Measurements from ENCODE around the gene OR10W1.

OR10W1 gene

GRCh38 chr11:58268142-58268541 is at the start of gene OR10W1:
OR10W1 (minus strand) TSS chr11:58268260; CDS start chr11:58267858, 402 bp downstream.
- no peak for TF ChIP-seq JUND (IDR thresholded peaks at IDR 0.05; ENCODE audit: low read depth)
- in situ Hi-C loops (cut with HindIII; ENCODE audit: low pct_unique_long_range_greater_than_20kb, low sequenced_read_pairs): no loop called here
- DNase-seq (ENCODE audit: low read depth in 1 of 2, low spot score in 1 of 2): no peak

- in situ Hi-C loops (cut with HindIII; ENCODE audit: low pct_unique_long_range_greater_than_20kb, low sequenced_read_pairs): no loop called here
- no peak for DNase-seq (ENCODE audit: low read depth in 1 of 2, low spot score in 1 of 2)
- no peak for TF ChIP-seq JUND (IDR thresholded peaks at IDR 0.05; ENCODE audit: low read depth)
These were observed 48.1 kb upstream of the OR10W1 start for GRCh38 chr11:58316142-58316541.

DNA sequence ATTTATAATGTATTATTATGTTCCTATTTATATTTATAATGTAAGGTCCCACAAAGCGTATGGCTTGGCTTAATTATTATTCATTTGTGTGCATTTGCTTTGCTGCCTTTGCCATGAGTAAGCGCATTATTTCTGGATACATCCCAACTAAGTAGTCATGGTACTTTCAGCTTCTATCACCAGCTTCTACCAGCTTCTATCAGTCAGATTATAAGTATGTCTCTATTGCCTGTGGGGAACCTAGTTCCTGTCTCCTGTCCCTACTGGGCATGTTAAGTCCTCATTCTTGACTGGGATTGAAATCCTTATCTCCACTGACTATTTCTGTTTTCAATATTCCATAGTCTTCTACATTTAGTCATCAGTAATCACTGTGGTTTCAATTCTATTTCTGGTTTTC is 33.5 kb upstream of the OR10W1 start:
- in situ Hi-C loops (cut with HindIII; ENCODE audit: low pct_unique_long_range_greater_than_20kb, low sequenced_read_pairs): no loop called here
- no peak for DNase-seq (ENCODE audit: low read depth in 1 of 2, low spot score in 1 of 2)
- no peak for TF ChIP-seq JUND (IDR thresholded peaks at IDR 0.05; ENCODE audit: low read depth)

DNA sequence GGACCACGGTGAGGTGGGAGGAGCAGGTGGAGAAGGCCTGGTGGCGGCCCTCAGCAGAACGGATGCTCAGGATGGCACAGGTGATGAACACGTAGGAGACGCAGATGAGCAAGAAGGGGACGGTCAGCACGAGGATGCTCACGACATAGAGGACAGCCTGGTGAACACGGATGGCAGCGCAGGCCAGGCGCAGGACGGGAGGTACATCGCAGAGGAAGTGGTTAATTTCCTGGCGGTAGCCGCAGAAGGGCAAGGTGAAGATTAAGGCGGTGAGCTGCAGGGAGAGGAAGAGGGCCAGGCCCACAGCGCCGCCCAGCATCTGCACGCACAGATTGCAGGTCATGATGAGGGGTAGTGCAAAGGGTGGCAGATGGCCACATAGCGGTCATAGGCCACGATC is 24.0 kb upstream of the OR10W1 start:
- no peak for TF ChIP-seq JUND (IDR thresholded peaks at IDR 0.05; ENCODE audit: low read depth)
- in situ Hi-C loops (cut with HindIII; ENCODE audit: low pct_unique_long_range_greater_than_20kb, low sequenced_read_pairs): no loop called here
- no peak for DNase-seq (ENCODE audit: low read depth in 1 of 2, low spot score in 1 of 2)

DNA sequence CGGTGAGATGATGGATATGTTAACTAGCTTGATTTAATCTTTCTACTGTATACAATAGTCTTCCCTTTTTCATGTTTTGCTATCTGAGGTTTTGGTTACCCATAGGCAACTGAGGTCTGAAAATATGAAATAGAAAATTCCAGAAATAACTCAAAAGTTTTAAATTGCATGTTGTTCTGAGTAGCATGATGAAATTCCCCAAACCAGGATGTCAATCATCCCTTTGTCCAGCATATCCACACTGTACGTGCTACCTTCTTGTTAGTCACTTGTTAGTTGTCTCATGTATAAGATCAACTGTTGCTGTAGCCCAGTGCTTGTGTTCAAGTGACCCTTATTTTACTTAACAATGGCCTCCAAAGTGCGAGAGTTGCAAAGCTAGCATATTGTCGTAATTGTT is 21.2 kb upstream of the OR10W1 start:
- in situ Hi-C loops (cut with HindIII; ENCODE audit: low pct_unique_long_range_greater_than_20kb, low sequenced_read_pairs): no loop called here
- TF ChIP-seq JUND (IDR thresholded peaks at IDR 0.05; ENCODE audit: low read depth): no peak

DNA sequence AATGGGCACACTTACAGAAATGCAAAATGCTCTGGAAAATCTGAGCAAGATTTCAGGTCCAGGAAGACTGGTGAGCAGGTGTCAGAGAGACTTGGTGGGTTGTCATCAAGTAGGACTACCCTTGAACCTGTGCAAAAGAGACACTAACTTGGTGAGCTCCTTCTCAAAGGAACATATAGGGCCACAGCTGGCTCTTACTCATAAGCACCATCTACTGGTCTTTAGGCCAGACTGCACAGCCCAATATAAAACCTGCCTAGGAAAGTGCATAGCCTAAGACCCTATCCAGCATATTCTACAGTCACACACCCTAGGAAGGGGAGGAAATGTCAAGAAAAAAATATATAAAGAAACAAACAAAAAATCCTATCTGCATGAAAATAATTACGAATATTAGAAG is 18.2 kb upstream of the OR10W1 start:
- in situ Hi-C loops (cut with HindIII; ENCODE audit: low pct_unique_long_range_greater_than_20kb, low sequenced_read_pairs): no loop called here
- no peak for TF ChIP-seq JUND (IDR thresholded peaks at IDR 0.05; ENCODE audit: low read depth)
- peak; percentile 49 to 74 for DNase-seq (ENCODE audit: low read depth in 1 of 2, low spot score in 1 of 2)

More for the DNA sequence above, 21.2 kb upstream of the OR10W1 start:
- DNase-seq (ENCODE audit: low read depth in 1 of 2, low spot score in 1 of 2): no peak

- in situ Hi-C loops (cut with HindIII; ENCODE audit: low pct_unique_long_range_greater_than_20kb, low sequenced_read_pairs): no loop called here
- DNase-seq (ENCODE audit: low read depth in 1 of 2, low spot score in 1 of 2): peak in 1 of 2 experiments; percentile 30
These were observed 17.5 kb upstream of the OR10W1 start for GRCh38 chr11:58285483-58286040.

DNA sequence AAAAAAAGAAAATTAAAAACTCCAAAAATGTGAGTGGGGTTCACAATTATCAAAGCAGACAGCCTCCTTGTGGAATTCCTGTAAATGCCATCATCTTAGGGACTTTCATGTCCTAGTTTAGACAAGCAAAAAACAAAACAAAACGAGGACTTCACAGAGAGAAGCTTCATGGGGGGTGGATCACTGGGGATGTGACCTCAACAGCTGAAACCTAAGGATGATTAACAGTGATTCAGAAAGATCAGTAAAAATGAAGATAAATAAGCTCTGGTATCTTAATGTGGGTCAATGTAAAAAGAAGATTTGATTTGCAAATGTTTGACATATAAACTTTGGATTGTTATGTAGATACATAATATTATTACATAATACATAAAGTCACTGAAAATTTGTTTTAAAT is 8.1 kb upstream of the OR10W1 start:
- TF ChIP-seq JUND (IDR thresholded peaks at IDR 0.05; ENCODE audit: low read depth): no peak
- no peak for DNase-seq (ENCODE audit: low read depth in 1 of 2, low spot score in 1 of 2)
- in situ Hi-C loops (cut with HindIII; ENCODE audit: low pct_unique_long_range_greater_than_20kb, low sequenced_read_pairs): no loop called here

More at GRCh38 chr11:58285483-58286040, 17.5 kb upstream of the OR10W1 start:
- TF ChIP-seq JUND (IDR thresholded peaks at IDR 0.05; ENCODE audit: low read depth): no peak

GRCh38 chr11:58275002-58275401 is 6.9 kb upstream of the OR10W1 start:
- no peak for DNase-seq (ENCODE audit: low read depth in 1 of 2, low spot score in 1 of 2)
- TF ChIP-seq JUND (IDR thresholded peaks at IDR 0.05; ENCODE audit: low read depth): no peak
- in situ Hi-C loops (cut with HindIII; ENCODE audit: low pct_unique_long_range_greater_than_20kb, low sequenced_read_pairs): no loop called here

DNA sequence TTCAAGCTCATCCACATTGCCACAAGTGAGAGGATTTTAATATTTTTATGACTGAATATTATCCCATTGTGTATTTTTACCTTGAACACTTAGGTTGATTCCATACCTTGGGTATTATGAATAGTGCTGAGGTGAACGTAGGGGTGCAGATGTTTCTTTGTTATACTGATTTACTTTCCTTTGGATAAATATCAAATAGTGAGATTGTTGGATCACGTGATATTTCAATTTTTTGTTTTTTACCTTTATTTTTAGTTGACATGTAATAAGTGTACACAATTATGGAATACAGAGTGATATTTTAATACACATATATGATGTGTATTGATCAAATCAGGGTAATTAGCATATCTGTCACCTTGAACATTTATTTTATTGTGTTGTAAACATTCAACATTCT is 8.1 kb downstream of the OR10W1 start:
- TF ChIP-seq JUND (IDR thresholded peaks at IDR 0.05; ENCODE audit: low read depth): no peak
- in situ Hi-C loops (cut with HindIII; ENCODE audit: low pct_unique_long_range_greater_than_20kb, low sequenced_read_pairs): no loop called here
- no peak for DNase-seq (ENCODE audit: low read depth in 1 of 2, low spot score in 1 of 2)

- TF ChIP-seq JUND (IDR thresholded peaks at IDR 0.05; ENCODE audit: low read depth): no peak
- in situ Hi-C loops (cut with HindIII; ENCODE audit: low pct_unique_long_range_greater_than_20kb, low sequenced_read_pairs): no loop called here
- DNase-seq (ENCODE audit: low read depth in 1 of 2, low spot score in 1 of 2): no peak
These were observed 13.1 kb downstream of the OR10W1 start for GRCh38 chr11:58254936-58255335.

DNA sequence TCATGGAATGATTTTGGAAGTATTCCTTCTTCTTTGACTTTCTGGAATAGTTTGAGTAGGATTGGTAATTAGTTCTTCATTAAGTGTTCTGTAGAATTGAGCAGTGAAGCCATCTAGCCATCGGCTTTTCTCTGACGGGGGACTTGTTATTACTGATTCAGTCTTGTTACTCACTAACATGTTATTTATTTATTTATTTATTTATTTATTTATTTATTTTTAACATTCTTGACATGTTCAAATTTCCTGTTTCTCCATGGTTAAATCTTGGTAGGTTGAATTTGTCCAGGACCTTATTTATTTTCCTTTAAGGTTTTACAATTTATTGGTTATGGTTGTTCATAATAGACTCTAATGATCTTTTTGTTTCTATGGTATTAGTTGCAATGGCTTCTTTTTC is 24.1 kb downstream of the OR10W1 start:
- in situ Hi-C loops (cut with HindIII; ENCODE audit: low pct_unique_long_range_greater_than_20kb, low sequenced_read_pairs): no loop called here
- DNase-seq (ENCODE audit: low read depth in 1 of 2, low spot score in 1 of 2): no peak
- no peak for TF ChIP-seq JUND (IDR thresholded peaks at IDR 0.05; ENCODE audit: low read depth)

DNA sequence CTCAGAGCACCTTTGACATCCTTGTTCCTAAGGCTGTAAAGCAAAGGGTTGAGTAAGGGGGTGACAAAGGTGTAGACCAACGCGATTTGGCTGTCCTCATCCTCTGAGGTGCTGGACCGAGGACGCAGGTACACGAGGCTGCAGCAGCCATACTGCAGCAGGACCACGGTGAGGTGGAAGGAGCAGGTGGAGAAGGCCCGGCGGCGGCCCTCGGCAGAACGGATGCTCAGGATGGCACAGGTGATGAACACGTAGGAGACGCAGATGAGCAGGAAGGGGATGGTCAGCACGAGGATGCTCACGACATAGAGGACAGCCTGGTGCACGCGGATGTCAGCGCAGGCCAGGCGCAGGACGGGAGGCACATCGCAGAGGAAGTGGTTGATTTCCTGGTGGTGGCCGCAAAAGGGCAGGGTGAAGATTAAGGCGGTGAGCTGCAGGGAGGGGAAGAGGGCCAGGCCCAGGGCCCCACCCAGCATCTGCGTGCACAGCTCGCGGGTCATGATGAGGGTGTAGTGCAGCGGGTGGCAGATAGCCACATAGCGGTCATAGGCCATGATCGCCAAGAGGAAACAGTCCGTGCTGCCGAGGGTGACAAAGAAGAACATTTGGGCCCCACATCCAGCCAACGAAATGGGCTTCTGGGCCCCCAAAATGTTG is 40.0 kb downstream of the OR10W1 start:
- in situ Hi-C loops (cut with HindIII; ENCODE audit: low pct_unique_long_range_greater_than_20kb, low sequenced_read_pairs): no loop called here
- no peak for DNase-seq (ENCODE audit: low read depth in 1 of 2, low spot score in 1 of 2)
- TF ChIP-seq JUND (IDR thresholded peaks at IDR 0.05; ENCODE audit: low read depth): no peak

DNA sequence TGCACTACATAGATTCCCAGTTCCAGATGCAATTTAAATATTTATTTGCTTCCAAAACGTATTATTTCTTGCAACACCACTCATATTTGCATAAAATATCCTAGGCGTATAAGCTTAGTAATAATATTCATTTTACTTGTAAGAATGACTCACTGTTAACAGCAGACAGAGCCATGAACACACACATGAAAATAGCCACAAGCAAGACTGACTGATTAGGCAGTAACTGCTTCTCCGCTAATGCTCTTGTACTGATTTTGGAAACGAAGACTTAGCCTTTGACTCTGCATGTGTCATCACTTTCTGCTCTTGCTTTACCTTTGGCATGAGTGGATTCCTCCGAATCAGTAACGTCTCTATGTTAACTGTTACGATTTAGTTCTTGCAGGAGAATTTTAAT is 45.3 kb downstream of the OR10W1 start:
- no peak for DNase-seq (ENCODE audit: low read depth in 1 of 2, low spot score in 1 of 2)
- in situ Hi-C loops (cut with HindIII; ENCODE audit: low pct_unique_long_range_greater_than_20kb, low sequenced_read_pairs): no loop called here
- no peak for TF ChIP-seq JUND (IDR thresholded peaks at IDR 0.05; ENCODE audit: low read depth)
